Measurements from ENCODE around the gene LCP2.

GRCh38 chr5:170223360-170223759 lies 74.2 kb downstream of the LCP2 start:
- TF ChIP-seq, protein P1, sequence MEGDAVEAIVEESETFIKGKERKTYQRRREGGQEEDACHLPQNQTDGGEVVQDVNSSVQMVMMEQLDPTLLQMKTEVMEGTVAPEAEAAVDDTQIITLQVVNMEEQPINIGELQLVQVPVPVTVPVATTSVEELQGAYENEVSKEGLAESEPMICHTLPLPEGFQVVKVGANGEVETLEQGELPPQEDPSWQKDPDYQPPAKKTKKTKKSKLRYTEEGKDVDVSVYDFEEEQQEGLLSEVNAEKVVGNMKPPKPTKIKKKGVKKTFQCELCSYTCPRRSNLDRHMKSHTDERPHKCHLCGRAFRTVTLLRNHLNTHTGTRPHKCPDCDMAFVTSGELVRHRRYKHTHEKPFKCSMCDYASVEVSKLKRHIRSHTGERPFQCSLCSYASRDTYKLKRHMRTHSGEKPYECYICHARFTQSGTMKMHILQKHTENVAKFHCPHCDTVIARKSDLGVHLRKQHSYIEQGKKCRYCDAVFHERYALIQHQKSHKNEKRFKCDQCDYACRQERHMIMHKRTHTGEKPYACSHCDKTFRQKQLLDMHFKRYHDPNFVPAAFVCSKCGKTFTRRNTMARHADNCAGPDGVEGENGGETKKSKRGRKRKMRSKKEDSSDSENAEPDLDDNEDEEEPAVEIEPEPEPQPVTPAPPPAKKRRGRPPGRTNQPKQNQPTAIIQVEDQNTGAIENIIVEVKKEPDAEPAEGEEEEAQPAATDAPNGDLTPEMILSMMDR (IDR thresholded peaks at IDR 0.05; ENCODE audit: extremely low read depth in 1 of 2, insufficient read depth in 1 of 2, low read depth in 1 of 2, low read length in 2 of 2) = no peak
- no peak for TF ChIP-seq POLR2A (IDR thresholded peaks at IDR 0.05; ENCODE audit: low read depth, low read length)
- TF ChIP-seq MYC (IDR thresholded peaks at IDR 0.05; ENCODE audit: low read depth, low read length) = no peak
- TF ChIP-seq, protein P2, sequence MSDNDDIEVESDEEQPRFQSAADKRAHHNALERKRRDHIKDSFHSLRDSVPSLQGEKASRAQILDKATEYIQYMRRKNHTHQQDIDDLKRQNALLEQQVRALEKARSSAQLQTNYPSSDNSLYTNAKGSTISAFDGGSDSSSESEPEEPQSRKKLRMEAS (IDR thresholded peaks at IDR 0.05; ENCODE audit: insufficient read depth, insufficient read length) = no peak
- TF ChIP-seq JUN (IDR thresholded peaks at IDR 0.05; ENCODE audit: borderline replicate concordance, insufficient read depth, insufficient read length, low read depth) = no peak
- no peak for TF ChIP-seq GATA2 (IDR thresholded peaks at IDR 0.05; ENCODE audit: insufficient read depth, insufficient read length, low read depth, low read length)
- TF ChIP-seq EZH2 (IDR thresholded peaks at IDR 0.05; ENCODE audit: borderline replicate concordance, low read depth, low read length, severe bottlenecking) = no peak
- TF ChIP-seq FOS (IDR thresholded peaks at IDR 0.05; ENCODE audit: borderline replicate concordance, insufficient read depth, low read length) = no peak
- no peak for TF ChIP-seq POLR2AphosphoS5 (IDR thresholded peaks at IDR 0.05; ENCODE audit: insufficient read depth, low read depth, low read length)

Measured in endothelial cell of umbilical vein (primary cell).